GM12878 (cell line): ENCODE measurements around the gene WHRN. TPM values are rescaled to one million over a fixed set of nuclear protein-coding genes. Genes with fewer than 3 reads are reported as not detected.

Source experiments
- ATAC-seq: fragments of 200-7000 bp; cut with Tn5 transposase; 3 replicates; pipeline ENCODE4 v1.9.1; 2020; ENCODE audit warnings: mild to moderate bottlenecking, moderate library complexity
- BruUV-seq: library from RNA; stranded (reverse); fragments of 400-500 nt; replicated peaks from 2 replicates; lab custom pipeline; 2021; lab: Mats Ljungman, UMichigan
- CTCF ChIA-PET: fragments of 300-600 bp; sonication (Branson Sonifier 250); formaldehyde crosslinking; extraction: SDS; loops from one replicate; lab custom pipeline; 2021; ENCODE audit warnings: inconsistent platforms; lab: Yijun Ruan, JAX
- POLR2A ChIA-PET: fragments of 350-600 bp; formaldehyde crosslinking; extraction: SDS; loops from one replicate; lab custom pipeline; 2021; ENCODE audit warnings: inconsistent platforms; lab: Charles Lee
- RAD21 ChIA-PET: fragments of 300-600 bp; sonication (Branson Sonifier 250); formaldehyde crosslinking; loops from one replicate; lab custom pipeline; 2023; ENCODE audit warnings: antibody characterized with exemption; ENCODE audit not compliant: unreplicated experiment; lab: Charles Lee
- SMC1A ChIA-PET: fragments of 300-600 bp; sonication (Branson Sonifier 250); formaldehyde crosslinking; loops from one replicate; lab custom pipeline; 2023; ENCODE audit not compliant: unreplicated experiment, uncharacterized antibody; lab: Charles Lee
- DNase-seq: peaks from one replicate; pipeline ENCODE4 v3.0.0-alpha.2; 2011; ENCODE audit warnings: low read depth, low spot score
- FAIRE-seq: peaks from 3 replicates; lab custom pipeline; 2011; peaks lifted over from hg19 to GRCh38; lab: Jason Lieb, UNC
- H2AFZ ChIP-seq: 2 replicates; pipeline ENCODE4 v1.6.0; 2011; ENCODE audit warnings: low read depth, low read length, control low read depth; ENCODE audit not compliant: control insufficient read depth
- H3K27ac ChIP-seq: 2 replicates; pipeline ENCODE4 v1.5.1; 2011; ENCODE audit warnings: control low read depth; ENCODE audit not compliant: control insufficient read depth, insufficient read depth
- H3K27me3 ChIP-seq, 2 experiments: replicated peaks in 1 of 2; 2 replicates each; pipeline versions ENCODE4 v1.6.0 to v1.6.1; 2011; ENCODE audit warnings: low read length in 1 of 2; ENCODE audit not compliant: control insufficient read depth in 2 of 2, insufficient read depth in 2 of 2
- H3K36me3 ChIP-seq, 2 experiments: 2 replicates each; pipeline ENCODE4 v1.5.1; 2011; ENCODE audit warnings: low read length in 1 of 2; ENCODE audit not compliant: control insufficient read depth in 2 of 2, insufficient read depth in 2 of 2
- H3K4me1 ChIP-seq: 2 replicates; pipeline ENCODE4 v1.6.1; 2011; ENCODE audit warnings: mild to moderate bottlenecking, low read length, moderate library complexity, mixed read lengths; ENCODE audit not compliant: control insufficient read depth, insufficient read depth
- H3K4me2 ChIP-seq: 2 replicates; pipeline ENCODE4 v1.6.0; 2011; ENCODE audit warnings: control low read depth; ENCODE audit not compliant: control insufficient read depth, insufficient read depth
- H3K4me3 ChIP-seq: fragments of 200-600 bp; sonication (generic); 2 replicates; pipeline ENCODE4 v1.5.1; 2016
- H3K79me2 ChIP-seq: 2 replicates; pipeline ENCODE4 v1.6.0; 2011; ENCODE audit warnings: low read length; ENCODE audit not compliant: control insufficient read depth, insufficient read depth
- H3K9ac ChIP-seq: 2 replicates; pipeline ENCODE4 v1.8.0; 2011; ENCODE audit warnings: low read length, control low read depth, mixed read lengths; ENCODE audit not compliant: control insufficient read depth, insufficient read depth
- H3K9me3 ChIP-seq: replicated peaks from 3 replicates; pipeline ENCODE4 v1.5.1; 2011; ENCODE audit warnings: mild to moderate bottlenecking, low read length; ENCODE audit not compliant: control insufficient read depth, insufficient read depth
- H4K20me1 ChIP-seq: 2 replicates; pipeline ENCODE4 v1.6.0; 2011; ENCODE audit not compliant: control insufficient read depth, insufficient read depth
- ATF2 ChIP-seq: IDR thresholded peaks from 2 replicates; pipeline ENCODE4 v1.6.1; 2012; ENCODE audit warnings: low read length, inconsistent platforms
- POU2F2 ChIP-seq: IDR thresholded peaks from 3 replicates; pipeline ENCODE4 v1.6.1; 2011; ENCODE audit warnings: low read depth, mild to moderate bottlenecking, low read length, borderline replicate concordance
- RAD21 ChIP-seq: IDR thresholded peaks from 2 replicates; pipeline ENCODE4 v1.6.1; 2011; ENCODE audit warnings: mild to moderate bottlenecking, low read depth, low read length, moderate library complexity; ENCODE audit not compliant: insufficient read depth
- SMARCA5 ChIP-seq: fragments of 450-650 bp; IDR thresholded peaks from 2 replicates; pipeline ENCODE4 v1.6.1; 2017; ENCODE audit warnings: mild to moderate bottlenecking
- ZNF274 ChIP-seq: IDR thresholded peaks from one replicate; pipeline ENCODE4 v1.8.0; 2011; ENCODE audit not compliant: insufficient read length, insufficient read depth
- WGBS: methylation state at CpG from one replicate; pipeline ENCODE4 v1.1.6; 2016; ENCODE audit warnings: low lambda C conversion rate; ENCODE audit not compliant: insufficient replicate concordance, insufficient coverage; ENCODE audit errors: missing lambda C conversion rate; 5-methylcytosine and 5-hydroxymethylcytosine counted together
- in situ Hi-C: fragments of 300-500 bp; cut with MboI; formaldehyde crosslinking; loops from 9 replicates; pipeline ENCODE4 v1.14.3; 2018; ENCODE audit warnings: mixed read lengths
- intact Hi-C: fragments of 100-400 bp; cut with micrococcal nuclease; formaldehyde crosslinking; loops from one replicate; pipeline ENCODE4 v1.14.2; 2022; ENCODE audit not compliant: unreplicated experiment
- polyA plus RNA-seq, 11 experiments: library from polyadenylated mRNA; depleted of rRNA in 4 of 11; unstranded in 6 of 11; stranded (reverse) in 5 of 11; fragments of >200 nt; fragmentation: Nextera tagmentation in 4 of 11; fragmentation: Illumina TruSeq in 1 of 11; extraction: Ambion mirVana in 4 of 11; extraction: Trizol in 1 of 11; gene quantifications; 1 replicate in 1 of 11; 2 replicates in 10 of 11; pipeline versions ENCODE4 v1.2.1 to v1.2.3, GENCODE V29; 2011 to 2016; ENCODE audit warnings: inconsistent platforms in 2 of 11, missing spikeins in 2 of 11, low read depth in 1 of 11
- total RNA-seq, 4 experiments: library from RNA; depleted of rRNA in 3 of 4; stranded (reverse); fragments of >200 nt in 3 of 4; fragmentation: Illumina TruSeq in 1 of 4; extraction: Trizol in 1 of 4; gene quantifications; 2 replicates each; pipeline versions ENCODE4 v1.2.1 to v1.2.3, GENCODE V29; 2013 to 2021

The WHRN gene
- total and polyA plus RNA-seq, 10 of the 15 experiments (the other 5 are each of a cell fraction or from before 2014, with no cell fraction given) = 0.04 to 18.2 (median 0.68) TPM; not detected in 1

GRCh38 chr9:114394523-114395333 lies 110.5 kb downstream of the WHRN start:
- POLR2A ChIA-PET = interaction anchor here (0.6 to 4.0 kb wide), 12 partner anchors 9 to 878 kb away, joined by 3 to 127 read pairs (median 6); partner anchors contain the start of genes AKNA and ATP6V1G1
- H3K79me2 ChIP-seq = peaks cover 69% of the 10 kb centered on the region
- peaks cover 52% of the 10 kb centered on the region for H3K4me1 ChIP-seq
- WGBS = 83% methylated on average over 7 of the region's 7 CpGs
- peak overlapping the region; percentile 66 for H3K4me2 ChIP-seq
- H3K9ac ChIP-seq = peak overlapping the region; percentile 52; the same call in 1 of the 2 replicates
- FAIRE-seq = no peak
- H4K20me1 ChIP-seq = no peaks in the 10 kb centered on the region
- in situ Hi-C loops = no loop called here
- peaks cover 0 to 5% of the 10 kb centered on the region in 2 experiments; a peak in 2 of 4 replicates for H3K36me3 ChIP-seq
- TF ChIP-seq ATF2 (no peak), SMARCA5 (peak; percentile 84; the same call in 1 of the 2 replicates), ZNF274 (no peak), POU2F2 (no peak), RAD21 (no peak)
- TF ChIP-seq, all 136 proteins: peak for 1
- no peaks in the 10 kb centered on the region for H3K9me3 ChIP-seq
- no peaks in the 10 kb centered on the region for H3K27me3 ChIP-seq
- CTCF ChIA-PET = interaction anchor here (0.7 to 5.5 kb wide), 9 partner anchors 9 to 258 kb away, joined by 3 to 49 read pairs (median 5); partner anchors contain the start of gene AKNA
- BruUV-seq = no TSS peak
- DNase-seq (no peak), ATAC-seq (no peak)
- no peak overlapping the region for H2AFZ ChIP-seq
- RAD21 ChIA-PET = interaction anchor here (0.6 to 8.9 kb wide), 12 partner anchors 9 to 216 kb away, joined by 3 to 136 read pairs (median 3); partner anchors contain the start of genes AKNA and TMEM268
- H3K27ac ChIP-seq = peak overlapping the region; percentile 17
- SMC1A ChIA-PET = interaction anchor here (0.6 to 6.4 kb wide), 11 partner anchors 11 to 311 kb away, joined by 3 to 87 read pairs (median 6); no protein-coding TSS in a partner anchor
- peak overlapping the region; percentile 40; the same call in 1 of the 2 replicates for H3K4me3 ChIP-seq
- intact Hi-C loops = no loop called here
